ENCODE data around the gene ARHGAP30. TPM values are rescaled to one million over a fixed set of nuclear protein-coding genes. Genes with fewer than 3 reads are reported as not detected.

ARHGAP30 gene
- total RNA-seq, 1 donor from 2014 or later: 2.4 TPM

DNA sequence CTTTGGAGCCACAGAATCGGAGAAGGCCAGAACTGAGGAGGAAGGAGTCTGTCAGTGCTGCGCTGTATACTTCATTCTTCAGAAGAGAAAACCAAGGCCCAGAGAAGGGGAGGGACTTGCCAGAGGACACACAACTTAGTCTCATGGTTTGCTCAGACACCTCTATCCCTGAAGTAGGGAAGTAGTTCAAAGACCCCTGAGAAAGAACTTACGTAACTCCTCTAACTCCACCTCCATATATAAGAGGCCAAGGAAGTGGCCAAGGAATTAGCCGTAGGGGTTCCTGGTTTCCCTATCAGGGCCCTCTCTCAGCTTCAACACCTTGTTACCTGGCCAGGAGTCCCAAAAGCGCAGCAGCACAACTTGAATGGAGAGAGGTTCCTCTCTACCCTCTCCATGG lies 20.2 kb upstream of the ARHGAP30 start:
- TF ChIP-seq, protein P1, sequence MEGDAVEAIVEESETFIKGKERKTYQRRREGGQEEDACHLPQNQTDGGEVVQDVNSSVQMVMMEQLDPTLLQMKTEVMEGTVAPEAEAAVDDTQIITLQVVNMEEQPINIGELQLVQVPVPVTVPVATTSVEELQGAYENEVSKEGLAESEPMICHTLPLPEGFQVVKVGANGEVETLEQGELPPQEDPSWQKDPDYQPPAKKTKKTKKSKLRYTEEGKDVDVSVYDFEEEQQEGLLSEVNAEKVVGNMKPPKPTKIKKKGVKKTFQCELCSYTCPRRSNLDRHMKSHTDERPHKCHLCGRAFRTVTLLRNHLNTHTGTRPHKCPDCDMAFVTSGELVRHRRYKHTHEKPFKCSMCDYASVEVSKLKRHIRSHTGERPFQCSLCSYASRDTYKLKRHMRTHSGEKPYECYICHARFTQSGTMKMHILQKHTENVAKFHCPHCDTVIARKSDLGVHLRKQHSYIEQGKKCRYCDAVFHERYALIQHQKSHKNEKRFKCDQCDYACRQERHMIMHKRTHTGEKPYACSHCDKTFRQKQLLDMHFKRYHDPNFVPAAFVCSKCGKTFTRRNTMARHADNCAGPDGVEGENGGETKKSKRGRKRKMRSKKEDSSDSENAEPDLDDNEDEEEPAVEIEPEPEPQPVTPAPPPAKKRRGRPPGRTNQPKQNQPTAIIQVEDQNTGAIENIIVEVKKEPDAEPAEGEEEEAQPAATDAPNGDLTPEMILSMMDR (IDR thresholded peaks at IDR 0.05; ENCODE audit: borderline replicate concordance): no peak
- H3K4me3 ChIP-seq: no peak overlapping the region
- no peak for DNase-seq
- no peak overlapping the region for H3K27ac ChIP-seq (replicated peaks)
- peaks cover 8% of the 10 kb centered on the region for H3K27me3 ChIP-seq (ENCODE audit: low read depth)
- H3K36me3 ChIP-seq: no peaks in the 10 kb centered on the region
- H3K9me3 ChIP-seq (replicated peaks): no peaks in the 10 kb centered on the region
- H3K4me1 ChIP-seq: no peaks in the 10 kb centered on the region
- intact Hi-C loops (cut with micrococcal nuclease): no loop called here

DNA sequence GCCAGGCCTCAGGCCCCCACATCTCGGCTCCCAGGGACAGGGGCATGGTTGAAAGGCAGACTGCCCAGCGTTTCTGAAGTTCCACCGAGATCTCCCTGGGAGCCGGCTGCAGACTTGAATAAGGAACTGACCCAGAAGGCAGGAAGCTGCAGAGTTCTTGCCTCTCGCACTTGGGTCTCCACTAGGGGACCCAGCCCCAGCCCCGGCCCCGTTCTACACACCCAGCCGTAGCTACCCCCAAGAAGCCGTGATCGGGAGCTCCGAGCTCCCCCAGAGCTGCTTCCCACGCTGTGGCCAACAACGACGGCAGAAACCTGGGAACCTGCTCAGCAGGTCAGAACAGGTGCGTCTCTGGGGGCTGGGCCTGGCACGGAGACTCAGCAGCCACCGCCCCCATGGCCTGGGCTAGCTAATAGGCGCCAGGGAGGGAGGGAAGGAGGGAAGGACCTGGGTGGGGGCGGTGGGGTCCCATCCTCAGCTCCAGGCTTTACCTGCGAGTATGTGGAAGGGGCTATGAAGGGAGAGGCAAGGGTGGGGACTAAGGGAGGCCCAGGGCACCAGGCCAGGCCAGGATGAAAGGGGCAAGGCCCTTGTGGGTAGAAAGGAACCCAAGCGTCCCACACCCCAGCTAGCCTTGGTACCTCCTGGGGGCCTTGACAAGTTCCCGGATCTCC lies 19.7 kb upstream of the ARHGAP30 start, which contains the start of gene NECTIN4:
NECTIN4 (minus strand) TSS at position 308 of the 674 bp plus-strand sequence; CDS start at position 46, 262 bp downstream.
- Histone ChIP-seq H3K4me1 (no peaks in the 10 kb centered on the region), H3K27me3 (ENCODE audit: low read depth) (peaks cover 8% of the 10 kb centered on the region), H3K27ac (replicated peaks) (no peak within 1 kb of the TSS), H3K4me3 (no peak within 1 kb of the TSS), H3K9me3 (replicated peaks) (no peaks in the 10 kb centered on the region), H3K36me3 (no peaks in the 10 kb centered on the region)
- no peak for DNase-seq
- TF ChIP-seq, protein P1 (IDR thresholded peaks at IDR 0.05; ENCODE audit: borderline replicate concordance): no peak
- intact Hi-C loops (cut with micrococcal nuclease): no loop called here

DNA sequence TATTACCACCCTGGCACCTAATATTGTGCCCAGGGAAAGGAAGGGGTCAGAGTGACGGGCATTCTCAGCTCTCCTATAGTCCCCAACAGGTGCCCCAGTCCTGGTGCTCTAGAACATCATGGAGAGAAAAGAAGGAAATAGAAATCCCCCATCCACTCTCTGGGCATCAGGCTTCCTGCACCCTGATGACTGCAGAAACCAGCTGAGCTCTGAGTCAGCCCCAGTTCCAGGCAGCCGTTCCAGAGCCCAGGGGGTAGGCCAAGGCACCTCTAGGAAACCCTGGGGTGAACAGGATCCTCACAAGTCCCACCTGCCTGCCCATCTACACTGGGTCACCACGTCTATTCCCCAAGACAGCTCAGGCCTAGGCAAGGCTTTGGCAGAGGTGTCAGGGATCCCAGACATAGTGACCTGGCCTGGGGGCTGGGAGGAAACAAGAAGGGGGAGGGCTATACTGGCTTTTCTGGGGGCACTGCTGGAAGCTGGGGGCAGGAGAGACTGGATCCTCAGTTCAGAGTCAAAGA lies 19.0 kb upstream of the ARHGAP30 start:
- H3K27me3 ChIP-seq (ENCODE audit: low read depth): peaks cover 8% of the 10 kb centered on the region
- DNase-seq: no peak
- no peaks in the 10 kb centered on the region for H3K36me3 ChIP-seq
- intact Hi-C loops (cut with micrococcal nuclease): no loop called here
- no peak overlapping the region for H3K27ac ChIP-seq (replicated peaks)
- H3K9me3 ChIP-seq (replicated peaks): no peaks in the 10 kb centered on the region
- TF ChIP-seq, protein P1 (IDR thresholded peaks at IDR 0.05; ENCODE audit: borderline replicate concordance): no peak
- no peak overlapping the region for H3K4me3 ChIP-seq
- H3K4me1 ChIP-seq: no peaks in the 10 kb centered on the region

GRCh38 chr1:161086457-161086856 lies 16.8 kb upstream of the ARHGAP30 start:
- Histone ChIP-seq H3K9me3 (replicated peaks) (no peaks in the 10 kb centered on the region), H3K27ac (replicated peaks) (no peak overlapping the region), H3K4me1 (no peaks in the 10 kb centered on the region), H3K4me3 (no peak overlapping the region), H3K36me3 (no peaks in the 10 kb centered on the region), H3K27me3 (ENCODE audit: low read depth) (peaks cover 8% of the 10 kb centered on the region)
- DNase-seq: no peak
- TF ChIP-seq, protein P1 (IDR thresholded peaks at IDR 0.05; ENCODE audit: borderline replicate concordance): no peak
- intact Hi-C loops (cut with micrococcal nuclease): no loop called here

DNA sequence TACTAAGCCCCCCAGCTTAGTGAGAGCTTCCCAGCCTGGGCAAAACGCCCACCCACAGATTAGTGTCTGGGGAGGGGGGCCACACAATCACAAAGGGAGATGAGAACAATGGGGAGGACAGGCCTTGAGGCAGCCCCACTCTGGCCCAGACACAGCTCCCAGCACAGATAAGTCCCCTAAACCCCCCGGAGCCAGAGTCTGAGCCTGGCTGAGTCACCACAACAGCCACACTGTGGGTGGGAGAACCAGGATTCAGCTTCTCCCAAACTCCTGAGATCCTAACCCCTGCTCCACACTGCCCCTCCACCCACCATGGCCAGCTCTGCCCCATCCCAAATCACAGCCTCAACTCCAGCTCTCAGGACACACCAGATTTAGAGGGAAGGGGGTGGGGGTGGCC lies 15.5 kb upstream of the ARHGAP30 start:
- Histone ChIP-seq H3K27ac (replicated peaks) (no peak overlapping the region), H3K36me3 (no peaks in the 10 kb centered on the region), H3K4me1 (no peaks in the 10 kb centered on the region), H3K27me3 (ENCODE audit: low read depth) (peaks cover 8% of the 10 kb centered on the region), H3K4me3 (no peak overlapping the region), H3K9me3 (replicated peaks) (no peaks in the 10 kb centered on the region)
- TF ChIP-seq, protein P1 (IDR thresholded peaks at IDR 0.05; ENCODE audit: borderline replicate concordance): no peak
- intact Hi-C loops (cut with micrococcal nuclease): no loop called here
- DNase-seq: no peak
